Fibroblast of peridontal ligament (primary cell): ENCODE results near the gene GMPPB.
A peak's percentile ranks its signal among the peaks of the same experiment; 100 is the strongest.

Source experiments
- DNase-seq: peaks from one replicate; pipeline ENCODE4 v3.0.0-alpha.2; 2010; ENCODE audit errors: extremely low read depth

Gene GMPPB

DNA sequence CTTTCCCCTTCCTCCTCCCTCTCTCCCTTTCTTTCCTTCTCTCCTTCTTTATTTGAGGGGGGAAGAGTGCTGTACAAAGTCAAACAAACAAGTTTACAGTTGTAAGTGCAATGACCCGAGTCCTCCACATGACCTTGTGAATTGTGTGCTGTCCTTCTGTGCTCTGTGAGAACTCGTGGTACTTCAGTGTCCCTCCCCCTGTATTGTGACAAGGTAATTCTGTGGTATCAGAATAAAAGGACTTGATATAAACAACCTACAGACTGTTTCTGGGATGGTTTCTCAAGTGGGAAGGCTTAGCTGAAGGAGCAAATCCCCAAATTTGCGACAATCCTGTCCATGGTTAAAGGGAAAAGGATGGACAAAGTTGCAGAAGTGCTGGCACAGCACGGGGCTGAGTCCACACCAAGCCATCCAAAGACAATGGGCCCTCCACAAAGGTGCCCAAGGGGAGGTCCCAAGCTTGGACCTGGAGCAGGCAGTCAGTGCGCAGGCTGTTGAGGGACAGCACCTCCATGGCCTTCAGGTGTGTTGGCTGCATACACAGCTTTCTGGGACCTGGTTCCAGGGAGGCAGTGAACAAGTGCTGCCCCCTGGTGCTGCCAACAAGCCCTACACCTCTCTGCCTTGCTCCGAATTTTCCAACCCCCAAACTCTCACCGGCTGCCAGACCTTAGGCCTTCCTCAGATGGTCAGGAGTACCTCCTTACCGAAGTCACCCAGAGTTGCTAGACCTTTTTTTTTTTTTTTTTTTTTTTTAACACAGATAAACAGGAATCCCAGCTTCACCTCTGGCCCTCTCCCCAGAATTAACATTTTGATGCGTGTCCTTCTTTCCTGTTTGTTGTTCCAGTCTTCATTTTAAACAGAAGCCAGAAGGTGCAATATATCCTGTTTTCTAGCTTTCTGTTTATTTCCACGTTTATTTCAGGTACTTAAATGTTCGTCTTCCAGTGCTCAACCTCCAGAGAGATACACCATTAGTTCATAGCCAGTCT, 52.2 kb downstream of the GMPPB start:
- peak; percentile 55 for DNase-seq

DNA sequence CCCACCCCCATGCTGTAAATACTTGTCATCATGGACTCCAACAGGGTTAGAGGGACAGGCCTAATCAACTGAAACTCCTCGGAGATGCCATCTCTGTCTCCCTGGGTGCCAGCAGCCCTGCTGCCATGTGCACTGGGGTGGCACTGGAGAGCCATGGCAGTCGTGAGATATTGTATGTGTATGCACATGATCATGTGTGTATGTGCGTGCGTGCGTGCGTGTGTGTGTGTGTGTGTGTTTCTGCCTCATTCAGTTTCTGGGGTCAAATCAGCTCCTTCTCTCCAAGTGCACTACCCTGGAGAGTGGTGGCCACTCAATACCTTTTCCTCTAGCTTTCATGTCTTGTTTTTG, 52.8 kb downstream of the GMPPB start:
- DNase-seq = no peak
